ENCODE results near the gene ABCA2. TPM values are rescaled to one million over a fixed set of nuclear protein-coding genes. Genes with fewer than 3 reads are reported as not detected.
A peak's percentile ranks its signal among the peaks of the same experiment; 100 is the strongest.

ABCA2 gene
- total and polyA plus RNA-seq, 2 experiments from 2014 or later: 7.0 to 16.0 TPM

DNA sequence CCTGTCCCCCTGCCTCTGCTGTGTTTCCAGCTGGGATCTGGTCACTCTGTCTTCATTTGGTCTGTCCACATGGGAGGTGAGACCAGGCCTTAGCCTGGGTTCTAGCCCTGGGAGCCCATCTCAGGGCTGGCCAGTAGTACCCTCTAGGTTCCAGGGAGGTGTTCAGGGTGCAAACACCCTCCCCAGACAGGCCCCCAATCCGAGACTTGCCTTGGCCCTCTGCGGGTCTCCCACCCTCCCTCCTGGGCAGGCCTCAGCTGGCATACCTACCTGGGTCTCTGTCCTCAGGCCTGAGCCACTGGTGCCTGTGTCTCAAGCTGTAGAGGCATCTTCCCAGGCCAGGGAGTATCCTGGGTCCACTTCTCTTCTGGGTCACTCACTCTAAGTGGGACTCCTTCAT, 43.2 kb upstream of the ABCA2 start (continued):
- TF ChIP-seq, protein P1, sequence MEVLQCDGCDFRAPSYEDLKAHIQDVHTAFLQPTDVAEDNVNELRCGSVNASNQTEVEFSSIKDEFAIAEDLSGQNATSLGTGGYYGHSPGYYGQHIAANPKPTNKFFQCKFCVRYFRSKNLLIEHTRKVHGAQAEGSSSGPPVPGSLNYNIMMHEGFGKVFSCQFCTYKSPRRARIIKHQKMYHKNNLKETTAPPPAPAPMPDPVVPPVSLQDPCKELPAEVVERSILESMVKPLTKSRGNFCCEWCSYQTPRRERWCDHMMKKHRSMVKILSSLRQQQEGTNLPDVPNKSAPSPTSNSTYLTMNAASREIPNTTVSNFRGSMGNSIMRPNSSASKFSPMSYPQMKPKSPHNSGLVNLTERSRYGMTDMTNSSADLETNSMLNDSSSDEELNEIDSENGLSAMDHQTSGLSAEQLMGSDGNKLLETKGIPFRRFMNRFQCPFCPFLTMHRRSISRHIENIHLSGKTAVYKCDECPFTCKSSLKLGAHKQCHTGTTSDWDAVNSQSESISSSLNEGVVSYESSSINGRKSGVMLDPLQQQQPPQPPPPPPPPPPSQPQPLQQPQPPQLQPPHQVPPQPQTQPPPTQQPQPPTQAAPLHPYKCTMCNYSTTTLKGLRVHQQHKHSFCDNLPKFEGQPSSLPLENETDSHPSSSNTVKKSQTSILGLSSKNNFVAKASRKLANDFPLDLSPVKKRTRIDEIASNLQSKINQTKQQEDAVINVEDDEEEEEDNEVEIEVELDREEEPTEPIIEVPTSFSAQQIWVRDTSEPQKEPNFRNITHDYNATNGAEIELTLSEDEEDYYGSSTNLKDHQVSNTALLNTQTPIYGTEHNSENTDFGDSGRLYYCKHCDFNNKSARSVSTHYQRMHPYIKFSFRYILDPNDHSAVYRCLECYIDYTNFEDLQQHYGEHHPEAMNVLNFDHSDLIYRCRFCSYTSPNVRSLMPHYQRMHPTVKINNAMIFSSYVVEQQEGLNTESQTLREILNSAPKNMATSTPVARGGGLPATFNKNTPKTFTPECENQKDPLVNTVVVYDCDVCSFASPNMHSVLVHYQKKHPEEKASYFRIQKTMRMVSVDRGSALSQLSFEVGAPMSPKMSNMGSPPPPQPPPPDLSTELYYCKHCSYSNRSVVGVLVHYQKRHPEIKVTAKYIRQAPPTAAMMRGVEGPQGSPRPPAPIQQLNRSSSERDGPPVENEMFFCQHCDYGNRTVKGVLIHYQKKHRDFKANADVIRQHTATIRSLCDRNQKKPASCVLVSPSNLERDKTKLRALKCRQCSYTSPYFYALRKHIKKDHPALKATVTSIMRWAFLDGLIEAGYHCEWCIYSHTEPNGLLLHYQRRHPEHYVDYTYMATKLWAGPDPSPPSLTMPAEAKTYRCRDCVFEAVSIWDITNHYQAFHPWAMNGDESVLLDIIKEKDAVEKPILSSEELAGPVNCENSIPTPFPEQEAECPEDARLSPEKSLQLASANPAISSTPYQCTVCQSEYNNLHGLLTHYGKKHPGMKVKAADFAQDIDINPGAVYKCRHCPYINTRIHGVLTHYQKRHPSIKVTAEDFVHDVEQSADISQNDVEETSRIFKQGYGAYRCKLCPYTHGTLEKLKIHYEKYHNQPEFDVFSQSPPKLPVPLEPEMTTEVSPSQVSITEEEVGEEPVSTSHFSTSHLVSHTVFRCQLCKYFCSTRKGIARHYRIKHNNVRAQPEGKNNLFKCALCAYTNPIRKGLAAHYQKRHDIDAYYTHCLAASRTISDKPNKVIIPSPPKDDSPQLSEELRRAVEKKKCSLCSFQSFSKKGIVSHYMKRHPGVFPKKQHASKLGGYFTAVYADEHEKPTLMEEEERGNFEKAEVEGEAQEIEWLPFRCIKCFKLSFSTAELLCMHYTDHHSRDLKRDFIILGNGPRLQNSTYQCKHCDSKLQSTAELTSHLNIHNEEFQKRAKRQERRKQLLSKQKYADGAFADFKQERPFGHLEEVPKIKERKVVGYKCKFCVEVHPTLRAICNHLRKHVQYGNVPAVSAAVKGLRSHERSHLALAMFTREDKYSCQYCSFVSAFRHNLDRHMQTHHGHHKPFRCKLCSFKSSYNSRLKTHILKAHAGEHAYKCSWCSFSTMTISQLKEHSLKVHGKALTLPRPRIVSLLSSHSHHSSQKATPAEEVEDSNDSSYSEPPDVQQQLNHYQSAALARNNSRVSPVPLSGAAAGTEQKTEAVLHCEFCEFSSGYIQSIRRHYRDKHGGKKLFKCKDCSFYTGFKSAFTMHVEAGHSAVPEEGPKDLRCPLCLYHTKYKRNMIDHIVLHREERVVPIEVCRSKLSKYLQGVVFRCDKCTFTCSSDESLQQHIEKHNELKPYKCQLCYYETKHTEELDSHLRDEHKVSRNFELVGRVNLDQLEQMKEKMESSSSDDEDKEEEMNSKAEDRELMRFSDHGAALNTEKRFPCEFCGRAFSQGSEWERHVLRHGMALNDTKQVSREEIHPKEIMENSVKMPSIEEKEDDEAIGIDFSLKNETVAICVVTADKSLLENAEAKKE (CRISPR knock-in tag; IDR thresholded peaks at IDR 0.05): no peak
- no peak for TF ChIP-seq CREB1 (CRISPR knock-in tag; IDR thresholded peaks at IDR 0.05; ENCODE audit: low read depth)
- TF ChIP-seq ZNF331 (CRISPR knock-in tag; IDR thresholded peaks at IDR 0.05; ENCODE audit: low read depth): no peak
- TF ChIP-seq EZH2 (IDR thresholded peaks at IDR 0.05; ENCODE audit: low read depth, unreplicated experiment): no peak

DNA sequence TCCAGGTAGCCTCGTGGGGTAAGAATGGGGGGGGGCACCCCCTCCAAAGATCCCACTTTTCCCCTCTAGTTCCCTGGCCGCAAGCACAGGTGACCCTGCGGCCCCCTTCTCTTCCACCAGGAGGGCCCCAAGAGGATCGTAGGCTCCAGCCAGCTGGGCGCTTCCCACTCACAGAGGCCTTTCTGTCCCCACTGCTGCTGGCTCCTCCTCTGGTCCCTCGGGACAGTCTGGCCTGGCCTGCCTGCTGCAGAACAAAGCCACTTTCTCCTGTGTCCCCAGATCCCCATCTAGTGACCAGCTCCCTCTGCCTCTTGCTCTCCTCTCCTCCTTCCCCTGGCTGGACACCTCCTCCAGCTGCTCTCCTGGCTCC, 42.9 kb upstream of the ABCA2 start:
- Histone ChIP-seq H3K4me3 (peak overlapping the region; percentile 71), H3F3A (replicated peaks; ENCODE audit: low read depth) (peaks cover 19% of the 10 kb centered on the region; the same call in 1 of the 2 replicates), H3K4me1 (ENCODE audit: insufficient read depth) (peaks cover 27% of the 10 kb centered on the region), H2AFZ (peak overlapping the region; percentile 74; the same call in 1 of the 2 replicates), H3K9me2 (ENCODE audit: insufficient read depth) (no peaks in the 10 kb centered on the region), H3K27ac (ENCODE audit: low read depth) (0 out of 2 replicates have a peak overlapping the region, but pooled peaks have one; percentile 66), H3K27me3 (ENCODE audit: insufficient read depth) (peaks cover 11% of the 10 kb centered on the region; the same call in 1 of the 2 replicates), H4K20me1 (replicated peaks; ENCODE audit: insufficient read depth) (peaks cover 11% of the 10 kb centered on the region; the same call in 1 of the 2 replicates), H3K36me3 (ENCODE audit: insufficient read depth) (no peaks in the 10 kb centered on the region; the same call in 1 of the 2 replicates), H3K4me2 (peak overlapping the region; percentile 85), H3K79me2 (replicated peaks; ENCODE audit: insufficient read depth) (peaks cover 10% of the 10 kb centered on the region; the same call in 1 of the 2 replicates)
- TF ChIP-seq CREB1 (CRISPR knock-in tag; IDR thresholded peaks at IDR 0.05; ENCODE audit: low read depth) (no peak), EZH2 (IDR thresholded peaks at IDR 0.05; ENCODE audit: low read depth, unreplicated experiment) (no peak), ZNF331 (CRISPR knock-in tag; IDR thresholded peaks at IDR 0.05; ENCODE audit: low read depth) (no peak), NANOG (IDR thresholded peaks at IDR 0.05; ENCODE audit: borderline replicate concordance) (no peak)
- TF ChIP-seq, protein P2, sequence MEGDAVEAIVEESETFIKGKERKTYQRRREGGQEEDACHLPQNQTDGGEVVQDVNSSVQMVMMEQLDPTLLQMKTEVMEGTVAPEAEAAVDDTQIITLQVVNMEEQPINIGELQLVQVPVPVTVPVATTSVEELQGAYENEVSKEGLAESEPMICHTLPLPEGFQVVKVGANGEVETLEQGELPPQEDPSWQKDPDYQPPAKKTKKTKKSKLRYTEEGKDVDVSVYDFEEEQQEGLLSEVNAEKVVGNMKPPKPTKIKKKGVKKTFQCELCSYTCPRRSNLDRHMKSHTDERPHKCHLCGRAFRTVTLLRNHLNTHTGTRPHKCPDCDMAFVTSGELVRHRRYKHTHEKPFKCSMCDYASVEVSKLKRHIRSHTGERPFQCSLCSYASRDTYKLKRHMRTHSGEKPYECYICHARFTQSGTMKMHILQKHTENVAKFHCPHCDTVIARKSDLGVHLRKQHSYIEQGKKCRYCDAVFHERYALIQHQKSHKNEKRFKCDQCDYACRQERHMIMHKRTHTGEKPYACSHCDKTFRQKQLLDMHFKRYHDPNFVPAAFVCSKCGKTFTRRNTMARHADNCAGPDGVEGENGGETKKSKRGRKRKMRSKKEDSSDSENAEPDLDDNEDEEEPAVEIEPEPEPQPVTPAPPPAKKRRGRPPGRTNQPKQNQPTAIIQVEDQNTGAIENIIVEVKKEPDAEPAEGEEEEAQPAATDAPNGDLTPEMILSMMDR (conservative IDR thresholded peaks at IDR 0.05; ENCODE audit: low read depth in 2 of 2): peak in 1 of 2 experiments; percentile 34; a peak in 1 of 4 replicates
- no peak overlapping the region for H3K27ac Mint-ChIP-seq
- no peaks in the 10 kb centered on the region; the same call in 2 of the 3 replicates for H3K36me3 Mint-ChIP-seq (ENCODE audit: low read depth)
- H3K4me3 Mint-ChIP-seq: peak overlapping the region; percentile 72
- peaks cover 16% of the 10 kb centered on the region for H3K27me3 Mint-ChIP-seq (ENCODE audit: insufficient read depth, low read depth, poor library complexity)
- ATAC-seq (peak; percentile 16), DNase-seq (ENCODE audit: low spot score) (no peak)
- no peaks in the 10 kb centered on the region; the same call in 2 of the 3 replicates for H3K9me3 Mint-ChIP-seq
- peaks cover 27% of the 10 kb centered on the region for H3K4me1 Mint-ChIP-seq
